ENCODE data around the gene MDC1.
A peak's percentile ranks its signal among the peaks of the same experiment; 100 is the strongest.
"Not testable (repeated sequence)": the region's sequence is repeated elsewhere in the genome, so short reads cannot be mapped to it uniquely, and the experiment has no call there.

The MDC1 gene, protein sequence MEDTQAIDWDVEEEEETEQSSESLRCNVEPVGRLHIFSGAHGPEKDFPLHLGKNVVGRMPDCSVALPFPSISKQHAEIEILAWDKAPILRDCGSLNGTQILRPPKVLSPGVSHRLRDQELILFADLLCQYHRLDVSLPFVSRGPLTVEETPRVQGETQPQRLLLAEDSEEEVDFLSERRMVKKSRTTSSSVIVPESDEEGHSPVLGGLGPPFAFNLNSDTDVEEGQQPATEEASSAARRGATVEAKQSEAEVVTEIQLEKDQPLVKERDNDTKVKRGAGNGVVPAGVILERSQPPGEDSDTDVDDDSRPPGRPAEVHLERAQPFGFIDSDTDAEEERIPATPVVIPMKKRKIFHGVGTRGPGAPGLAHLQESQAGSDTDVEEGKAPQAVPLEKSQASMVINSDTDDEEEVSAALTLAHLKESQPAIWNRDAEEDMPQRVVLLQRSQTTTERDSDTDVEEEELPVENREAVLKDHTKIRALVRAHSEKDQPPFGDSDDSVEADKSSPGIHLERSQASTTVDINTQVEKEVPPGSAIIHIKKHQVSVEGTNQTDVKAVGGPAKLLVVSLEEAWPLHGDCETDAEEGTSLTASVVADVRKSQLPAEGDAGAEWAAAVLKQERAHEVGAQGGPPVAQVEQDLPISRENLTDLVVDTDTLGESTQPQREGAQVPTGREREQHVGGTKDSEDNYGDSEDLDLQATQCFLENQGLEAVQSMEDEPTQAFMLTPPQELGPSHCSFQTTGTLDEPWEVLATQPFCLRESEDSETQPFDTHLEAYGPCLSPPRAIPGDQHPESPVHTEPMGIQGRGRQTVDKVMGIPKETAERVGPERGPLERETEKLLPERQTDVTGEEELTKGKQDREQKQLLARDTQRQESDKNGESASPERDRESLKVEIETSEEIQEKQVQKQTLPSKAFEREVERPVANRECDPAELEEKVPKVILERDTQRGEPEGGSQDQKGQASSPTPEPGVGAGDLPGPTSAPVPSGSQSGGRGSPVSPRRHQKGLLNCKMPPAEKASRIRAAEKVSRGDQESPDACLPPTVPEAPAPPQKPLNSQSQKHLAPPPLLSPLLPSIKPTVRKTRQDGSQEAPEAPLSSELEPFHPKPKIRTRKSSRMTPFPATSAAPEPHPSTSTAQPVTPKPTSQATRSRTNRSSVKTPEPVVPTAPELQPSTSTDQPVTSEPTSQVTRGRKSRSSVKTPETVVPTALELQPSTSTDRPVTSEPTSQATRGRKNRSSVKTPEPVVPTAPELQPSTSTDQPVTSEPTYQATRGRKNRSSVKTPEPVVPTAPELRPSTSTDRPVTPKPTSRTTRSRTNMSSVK (N-terminal part only)

DNA sequence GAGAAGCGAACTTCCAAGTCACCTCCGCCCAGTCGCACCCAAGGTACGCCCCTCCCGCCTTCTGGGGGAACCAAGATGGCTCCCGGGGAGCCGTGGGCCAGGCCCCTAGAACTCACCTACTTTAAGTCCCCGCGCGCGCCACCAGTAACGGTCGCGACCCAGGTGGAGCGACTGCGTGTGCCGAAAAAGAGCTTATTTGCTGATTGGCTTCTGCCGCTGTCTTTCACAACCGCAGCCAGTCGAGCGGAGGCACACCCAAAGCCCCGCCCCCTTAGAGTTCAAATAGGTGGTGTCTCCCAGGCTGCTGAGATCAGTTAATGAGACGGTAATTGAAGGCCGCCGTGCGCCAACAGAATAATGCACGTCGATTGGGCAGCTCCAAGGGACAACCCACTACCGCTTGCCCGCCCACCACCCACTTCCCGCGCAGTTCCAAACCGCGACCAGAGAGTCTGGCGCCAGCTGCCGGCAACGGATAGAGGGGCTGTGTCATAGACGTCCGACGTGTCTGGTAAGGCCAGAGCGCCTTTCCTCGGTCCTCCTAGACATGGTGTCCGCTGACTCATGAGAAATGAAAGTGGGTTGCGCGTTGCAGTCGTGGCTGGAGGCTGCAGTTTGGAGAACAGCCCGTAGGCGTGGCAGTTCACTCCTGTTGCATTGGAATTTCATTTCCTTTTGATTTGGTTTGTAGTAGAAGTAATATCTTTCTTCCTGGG lies at the start of gene MDC1:
Gene MDC1 (minus strand): TSS at position 153 of the 716 bp plus-strand sequence. CDS start 2,106 bp downstream, outside the sequence.
- TF ChIP-seq, protein P1, sequence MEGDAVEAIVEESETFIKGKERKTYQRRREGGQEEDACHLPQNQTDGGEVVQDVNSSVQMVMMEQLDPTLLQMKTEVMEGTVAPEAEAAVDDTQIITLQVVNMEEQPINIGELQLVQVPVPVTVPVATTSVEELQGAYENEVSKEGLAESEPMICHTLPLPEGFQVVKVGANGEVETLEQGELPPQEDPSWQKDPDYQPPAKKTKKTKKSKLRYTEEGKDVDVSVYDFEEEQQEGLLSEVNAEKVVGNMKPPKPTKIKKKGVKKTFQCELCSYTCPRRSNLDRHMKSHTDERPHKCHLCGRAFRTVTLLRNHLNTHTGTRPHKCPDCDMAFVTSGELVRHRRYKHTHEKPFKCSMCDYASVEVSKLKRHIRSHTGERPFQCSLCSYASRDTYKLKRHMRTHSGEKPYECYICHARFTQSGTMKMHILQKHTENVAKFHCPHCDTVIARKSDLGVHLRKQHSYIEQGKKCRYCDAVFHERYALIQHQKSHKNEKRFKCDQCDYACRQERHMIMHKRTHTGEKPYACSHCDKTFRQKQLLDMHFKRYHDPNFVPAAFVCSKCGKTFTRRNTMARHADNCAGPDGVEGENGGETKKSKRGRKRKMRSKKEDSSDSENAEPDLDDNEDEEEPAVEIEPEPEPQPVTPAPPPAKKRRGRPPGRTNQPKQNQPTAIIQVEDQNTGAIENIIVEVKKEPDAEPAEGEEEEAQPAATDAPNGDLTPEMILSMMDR (IDR thresholded peaks at IDR 0.05), result no peak
- no peak for TF ChIP-seq ZFX (IDR thresholded peaks at IDR 0.05; ENCODE audit: borderline replicate concordance)
- H3K27ac ChIP-seq, result peak within 1 kb of the TSS; percentile 97

DNA sequence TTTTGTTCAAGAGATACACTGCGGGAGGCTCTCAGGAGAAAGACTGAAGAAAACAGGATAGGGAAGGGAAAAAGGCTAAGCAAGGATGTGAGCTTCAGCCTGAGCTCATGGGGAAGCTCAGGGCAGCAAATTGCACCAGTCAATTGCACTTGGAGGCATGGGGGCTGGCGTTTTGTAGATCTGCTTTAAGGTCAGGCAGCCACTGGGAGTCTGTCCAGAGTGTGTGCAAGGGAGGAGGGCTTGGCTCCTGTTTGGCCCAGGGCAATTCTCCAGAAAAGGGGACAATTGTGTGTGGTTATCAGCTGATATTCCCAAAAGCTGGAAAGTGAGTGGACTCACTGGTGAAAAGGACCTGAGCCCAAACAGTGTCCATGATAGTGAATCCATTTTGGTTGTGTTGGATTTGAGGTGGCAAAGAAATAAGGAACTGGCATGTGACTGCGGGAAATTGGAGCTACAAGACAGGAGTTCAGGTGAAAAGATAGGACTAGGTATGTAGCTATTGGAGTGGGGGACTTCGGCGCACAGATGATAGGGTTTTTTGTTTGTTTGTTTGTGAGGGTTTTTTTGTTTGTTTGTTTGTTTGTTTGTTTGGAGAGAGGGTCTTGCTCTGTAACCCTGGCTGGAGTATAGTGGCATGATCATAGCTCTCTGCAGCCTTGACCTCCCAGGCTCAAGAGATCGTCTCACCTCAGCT lies 49.5 kb upstream of the MDC1 start:
- TF ChIP-seq, protein P1 (IDR thresholded peaks at IDR 0.05), result no peak
- no peak for TF ChIP-seq ZFX (IDR thresholded peaks at IDR 0.05; ENCODE audit: borderline replicate concordance)
- no peak overlapping the region for H3K27ac ChIP-seq

- H3K27ac ChIP-seq, result not testable (repeated sequence)
Measured at GRCh38 chr6:30765495-30765894, 48.4 kb upstream of the MDC1 start.

GRCh38 chr6:30764490-30765043 lies 47.5 kb upstream of the MDC1 start:
- H3K27ac ChIP-seq, result not testable (repeated sequence)

DNA sequence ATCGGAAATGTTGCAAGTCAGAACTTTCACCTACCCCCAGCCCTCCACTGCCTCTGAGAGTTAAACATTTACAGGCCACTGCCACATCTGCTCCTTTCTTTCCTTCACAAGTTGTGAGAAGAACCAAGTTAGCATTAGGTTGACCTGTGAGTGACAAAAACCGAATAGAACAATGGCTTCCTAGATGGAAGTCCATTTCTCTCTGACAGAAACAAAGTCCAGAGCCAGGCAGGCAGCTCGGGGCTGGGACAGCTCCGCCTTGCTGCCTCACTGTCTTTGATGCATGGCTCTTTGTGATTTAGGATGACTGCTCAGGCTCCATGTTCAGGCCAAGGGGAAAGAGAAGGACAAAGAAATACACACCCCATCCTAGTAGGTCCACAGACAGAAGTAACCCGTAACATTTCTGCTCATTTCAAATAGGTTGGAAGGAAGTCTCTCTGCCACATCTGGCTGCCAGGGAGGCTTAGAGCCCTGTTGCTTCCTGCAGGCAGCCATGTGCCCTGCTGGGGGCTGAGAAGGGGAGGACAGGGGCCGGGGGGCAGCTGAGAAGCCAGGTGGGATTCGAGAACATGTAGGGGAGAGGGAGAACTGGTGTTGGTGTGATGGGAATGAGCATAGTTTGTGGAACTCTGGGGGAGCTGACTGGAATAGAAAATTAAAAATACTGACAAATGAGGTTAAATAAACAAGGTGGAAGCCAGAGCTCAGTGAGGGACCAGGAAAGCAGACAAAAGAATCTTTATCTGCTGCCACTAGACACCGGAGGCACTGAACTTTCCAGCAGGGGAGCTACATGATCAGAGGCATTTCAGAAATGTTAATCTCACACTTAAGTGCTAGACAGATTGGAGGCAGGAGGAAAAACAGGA lies 46.8 kb upstream of the MDC1 start:
- TF ChIP-seq, protein P1 (IDR thresholded peaks at IDR 0.05), result no peak
- TF ChIP-seq ZFX (IDR thresholded peaks at IDR 0.05; ENCODE audit: borderline replicate concordance), result no peak
- no peak overlapping the region for H3K27ac ChIP-seq

GRCh38 chr6:30763155-30763617 lies 46.1 kb upstream of the MDC1 start:
- H3K27ac ChIP-seq, result no peak overlapping the region
- no peak for TF ChIP-seq ZFX (IDR thresholded peaks at IDR 0.05; ENCODE audit: borderline replicate concordance)

DNA sequence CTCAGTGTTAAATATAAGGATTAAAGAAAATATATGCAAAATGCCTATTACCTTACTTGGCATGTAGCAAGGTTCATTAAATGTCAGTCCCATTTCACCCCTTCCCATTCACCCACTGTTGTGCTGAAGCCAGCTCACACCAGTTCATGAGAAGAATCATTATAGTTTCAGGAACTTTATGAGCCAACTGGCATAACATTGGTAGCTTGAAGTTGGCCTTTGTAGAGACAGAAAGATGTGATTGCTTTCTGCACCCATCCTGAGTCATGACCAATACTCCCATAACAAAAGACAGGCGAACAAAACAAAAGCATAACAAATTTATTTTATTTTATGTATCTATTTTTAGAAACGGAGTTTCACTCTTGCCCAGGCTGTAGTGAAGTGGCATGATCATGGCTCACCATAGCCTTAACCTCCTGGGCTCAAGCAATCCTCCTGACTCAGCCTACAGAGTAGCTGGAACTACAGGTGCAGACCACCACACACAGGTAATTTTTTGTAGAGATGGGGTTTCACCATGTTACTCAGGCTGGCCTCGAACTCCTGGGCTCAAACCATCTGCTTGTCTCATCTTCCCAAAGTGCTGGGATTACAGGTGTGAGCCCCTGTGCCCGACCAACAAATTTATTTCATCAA lies 44.8 kb upstream of the MDC1 start:
- no peak overlapping the region for H3K27ac ChIP-seq
- no peak for TF ChIP-seq ZFX (IDR thresholded peaks at IDR 0.05; ENCODE audit: borderline replicate concordance)
- TF ChIP-seq, protein P1 (IDR thresholded peaks at IDR 0.05), result no peak
